OCI-LY3 (cell line): Measurements from ENCODE around the gene PRSS33.

Experiments
- H2AFZ ChIP-seq: fragments of 200-600, 300-600 bp; shearing (Covaris generic); 2 replicates; pipeline ENCODE4 v1.6.0; 2014; ENCODE audit warnings: antibody characterized with exemption, low read depth, low read length
- H3K27ac ChIP-seq: fragments of 200-600, 300-600 bp; sonication (generic); 2 replicates; pipeline ENCODE4 v1.5.1; 2014; ENCODE audit warnings: mild to moderate bottlenecking, low read length, moderate library complexity, mixed read lengths
- H3K27me3 ChIP-seq: fragments of 200-600, 300-600 bp; sonication (generic); 2 replicates; pipeline ENCODE4 v1.6.1; 2014; ENCODE audit warnings: low read depth, low read length, mixed read lengths
- H3K36me3 ChIP-seq: fragments of 200-600, 300-600 bp; sonication (generic); replicated peaks from 2 replicates; pipeline ENCODE3; 2014; ENCODE audit warnings: low read depth, low read length, mixed read lengths
- H3K4me1 ChIP-seq: fragments of 300-600, 200-600 bp; sonication (generic); 2 replicates; pipeline ENCODE4 v1.6.1; 2014; ENCODE audit warnings: low read length, mixed read lengths
- H3K4me2 ChIP-seq: fragments of 200-600, 300-600 bp; sonication (generic); 2 replicates; pipeline ENCODE4 v1.6.1; 2014; ENCODE audit warnings: low read length, mixed read lengths
- H3K4me3 ChIP-seq: fragments of 300-600, 200-600 bp; sonication (generic); 2 replicates; pipeline ENCODE4 v1.5.1; 2014; ENCODE audit warnings: antibody characterized with exemption, mild to moderate bottlenecking, low read length, moderate library complexity
- H3K79me2 ChIP-seq: fragments of 300-600, 200-600 bp; shearing (Covaris generic); 2 replicates; pipeline ENCODE4 v1.6.1; 2014; ENCODE audit warnings: mild to moderate bottlenecking, low read length, mixed read lengths
- H3K9ac ChIP-seq: fragments of 300-600, 200-600 bp; shearing (Covaris generic); 2 replicates; pipeline ENCODE4 v1.6.0; 2014; ENCODE audit warnings: mild to moderate bottlenecking, low read length, moderate library complexity
- H3K9me3 ChIP-seq: fragments of 200-600, 300-600 bp; shearing (Covaris generic); 2 replicates; pipeline ENCODE4 v1.6.1; 2014; ENCODE audit warnings: low read length, mixed read lengths; ENCODE audit not compliant: insufficient read depth
- H4K20me1 ChIP-seq: fragments of 200-600, 300-600 bp; sonication (generic); 2 replicates; pipeline ENCODE4 v1.6.1; 2016; ENCODE audit warnings: low read length, mixed read lengths; ENCODE audit not compliant: insufficient read depth
- EZH2phosphoT487 ChIP-seq: fragments of 200-600 bp; shearing (Covaris generic); IDR thresholded peaks from 2 replicates; pipeline ENCODE4 v1.6.1; 2018; ENCODE audit warnings: antibody characterized with exemption, mixed run types, low read depth
- TF ChIP-seq, protein P1 (sequence below): fragments of 200-600, 300-600 bp; sonication (generic); IDR thresholded peaks from 2 replicates; pipeline ENCODE4 v1.5.1; 2014; ENCODE audit warnings: antibody characterized with exemption, low read length, low read depth

Gene PRSS33

GRCh38 chr16:2792940-2793339 lies 5.6 kb upstream of the PRSS33 start:
- 0 out of 2 replicates have a peak, but pooled peaks cover 5% of the 10 kb centered on the region for H3K27me3 ChIP-seq
- no peak for TF ChIP-seq EZH2phosphoT487
- TF ChIP-seq, protein P1, sequence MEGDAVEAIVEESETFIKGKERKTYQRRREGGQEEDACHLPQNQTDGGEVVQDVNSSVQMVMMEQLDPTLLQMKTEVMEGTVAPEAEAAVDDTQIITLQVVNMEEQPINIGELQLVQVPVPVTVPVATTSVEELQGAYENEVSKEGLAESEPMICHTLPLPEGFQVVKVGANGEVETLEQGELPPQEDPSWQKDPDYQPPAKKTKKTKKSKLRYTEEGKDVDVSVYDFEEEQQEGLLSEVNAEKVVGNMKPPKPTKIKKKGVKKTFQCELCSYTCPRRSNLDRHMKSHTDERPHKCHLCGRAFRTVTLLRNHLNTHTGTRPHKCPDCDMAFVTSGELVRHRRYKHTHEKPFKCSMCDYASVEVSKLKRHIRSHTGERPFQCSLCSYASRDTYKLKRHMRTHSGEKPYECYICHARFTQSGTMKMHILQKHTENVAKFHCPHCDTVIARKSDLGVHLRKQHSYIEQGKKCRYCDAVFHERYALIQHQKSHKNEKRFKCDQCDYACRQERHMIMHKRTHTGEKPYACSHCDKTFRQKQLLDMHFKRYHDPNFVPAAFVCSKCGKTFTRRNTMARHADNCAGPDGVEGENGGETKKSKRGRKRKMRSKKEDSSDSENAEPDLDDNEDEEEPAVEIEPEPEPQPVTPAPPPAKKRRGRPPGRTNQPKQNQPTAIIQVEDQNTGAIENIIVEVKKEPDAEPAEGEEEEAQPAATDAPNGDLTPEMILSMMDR = no peak
- no peaks in the 10 kb centered on the region for H3K9me3 ChIP-seq

GRCh38 chr16:2791174-2791573 lies 3.8 kb upstream of the PRSS33 start:
- no peak overlapping the region for H2AFZ ChIP-seq
- no peak overlapping the region for H3K9ac ChIP-seq
- no peaks in the 10 kb centered on the region for H3K79me2 ChIP-seq
- no peaks in the 10 kb centered on the region for H3K4me1 ChIP-seq
- H3K36me3 ChIP-seq = no peaks in the 10 kb centered on the region
- H3K9me3 ChIP-seq = no peaks in the 10 kb centered on the region
- H3K27ac ChIP-seq = no peak overlapping the region
- TF ChIP-seq, protein P1 = no peak
- TF ChIP-seq EZH2phosphoT487 = no peak
- 0 out of 2 replicates have a peak, but pooled peaks cover 5% of the 10 kb centered on the region for H3K27me3 ChIP-seq
- no peaks in the 10 kb centered on the region for H4K20me1 ChIP-seq
- H3K4me2 ChIP-seq = no peak overlapping the region
- no peak overlapping the region for H3K4me3 ChIP-seq

More at GRCh38 chr16:2792940-2793339, 5.6 kb upstream of the PRSS33 start:
- Histone ChIP-seq H3K4me2 (no peak overlapping the region), H2AFZ (no peak overlapping the region), H3K4me1 (no peaks in the 10 kb centered on the region), H3K9ac (no peak overlapping the region), H4K20me1 (no peaks in the 10 kb centered on the region), H3K27ac (no peak overlapping the region), H3K36me3 (no peaks in the 10 kb centered on the region), H3K79me2 (no peaks in the 10 kb centered on the region), H3K4me3 (no peak overlapping the region)

DNA sequence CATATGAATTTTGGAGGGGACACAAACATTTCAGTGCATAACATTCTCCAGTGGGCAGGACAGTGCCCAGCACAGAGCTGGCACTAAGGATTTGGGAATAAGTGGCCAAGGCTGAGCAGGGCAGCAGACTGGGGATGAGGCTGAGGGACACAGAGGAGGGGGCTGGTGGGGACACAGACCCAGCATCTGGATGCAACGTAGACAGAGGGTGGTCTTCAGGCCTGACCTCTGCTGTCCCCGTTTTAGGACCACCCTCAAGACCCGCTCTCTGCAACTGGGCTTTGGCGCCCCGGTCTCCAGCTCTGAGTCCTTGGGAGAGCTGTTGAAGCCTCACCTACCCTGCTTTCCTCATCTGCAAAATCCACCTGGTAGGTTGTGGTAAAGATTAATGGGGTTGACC lies 3.3 kb upstream of the PRSS33 start:
- Histone ChIP-seq H3K27ac (no peak overlapping the region), H3K9me3 (no peaks in the 10 kb centered on the region), H3K4me1 (no peaks in the 10 kb centered on the region), H4K20me1 (no peaks in the 10 kb centered on the region), H3K27me3 (0 out of 2 replicates have a peak, but pooled peaks cover 5% of the 10 kb centered on the region), H3K36me3 (no peaks in the 10 kb centered on the region), H3K4me3 (no peak overlapping the region), H2AFZ (no peak overlapping the region), H3K9ac (no peak overlapping the region), H3K79me2 (no peaks in the 10 kb centered on the region), H3K4me2 (no peak overlapping the region)
- no peak for TF ChIP-seq EZH2phosphoT487
- TF ChIP-seq, protein P1 = no peak

DNA sequence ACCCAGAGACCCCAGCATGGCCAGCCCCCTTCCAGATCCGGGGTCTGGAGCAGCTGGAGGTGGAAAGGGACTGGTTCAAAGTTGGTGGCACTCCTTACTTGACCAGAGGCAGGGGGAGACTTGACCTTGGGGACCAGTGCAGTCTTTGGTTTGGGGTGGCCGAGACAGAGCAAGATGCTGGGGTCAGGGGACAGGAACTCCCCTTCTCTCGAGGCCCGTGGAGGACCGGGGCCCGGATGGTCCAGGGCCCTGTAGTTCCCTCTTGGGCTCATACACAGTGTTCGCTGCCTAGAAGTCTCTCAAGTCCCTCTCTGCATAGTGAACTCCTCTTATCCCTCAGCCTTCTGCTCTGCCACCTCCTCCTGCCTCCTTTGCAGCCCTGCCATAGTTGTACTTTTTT lies 601 bp upstream of the PRSS33 start:
- H3K27ac ChIP-seq = no peak overlapping the region
- H3K27me3 ChIP-seq = 0 out of 2 replicates have a peak, but pooled peaks cover 5% of the 10 kb centered on the region
- no peaks in the 10 kb centered on the region for H3K9me3 ChIP-seq
- no peak overlapping the region for H3K4me2 ChIP-seq
- no peak overlapping the region for H3K9ac ChIP-seq
- H4K20me1 ChIP-seq = no peaks in the 10 kb centered on the region
- TF ChIP-seq, protein P1 = no peak
- no peaks in the 10 kb centered on the region for H3K36me3 ChIP-seq
- H2AFZ ChIP-seq = no peak overlapping the region
- H3K4me1 ChIP-seq = no peaks in the 10 kb centered on the region
- H3K79me2 ChIP-seq = no peaks in the 10 kb centered on the region
- H3K4me3 ChIP-seq = no peak overlapping the region
